Neural cell (in vitro differentiated cells): ENCODE data around the gene PHF23. TPM values are rescaled to one million over a fixed set of nuclear protein-coding genes. Genes with fewer than 3 reads are reported as not detected.

Experiments
- H2AFZ ChIP-seq: fragments of 200-600, 300-800 bp; sonication (generic), shearing (Covaris generic); 2 replicates; pipeline ENCODE4 v1.6.0; 2014; ENCODE audit warnings: low read depth, mild to moderate bottlenecking, antibody characterized with exemption, low read length, moderate library complexity
- H3F3A ChIP-seq: fragments of 200-600 bp; shearing (Covaris generic); 2 replicates; pipeline ENCODE4 v1.6.1; 2016; ENCODE audit warnings: mild to moderate bottlenecking, moderate library complexity, mixed read lengths, antibody characterized with exemption, low read length; ENCODE audit not compliant: insufficient read depth, poor library complexity, severe bottlenecking
- H3K27ac ChIP-seq: fragments of 200-600, 300-800 bp; sonication (generic), shearing (Covaris generic); 2 replicates; pipeline ENCODE4 v1.5.1; 2014; ENCODE audit warnings: mild to moderate bottlenecking, low read length, moderate library complexity
- H3K27me3 ChIP-seq: fragments of 300-800, 200-600 bp; sonication (generic), shearing (Covaris generic); 2 replicates; pipeline ENCODE4 v1.6.0; 2014; ENCODE audit warnings: mild to moderate bottlenecking, low read depth, low read length, moderate library complexity; ENCODE audit not compliant: insufficient read depth
- H3K36me3 ChIP-seq: fragments of 300-800, 200-600 bp; sonication (generic), shearing (Covaris generic); 2 replicates; pipeline ENCODE4 v1.5.1; 2014; ENCODE audit warnings: mild to moderate bottlenecking, antibody characterized with exemption, low read length, moderate library complexity; ENCODE audit not compliant: insufficient read depth
- H3K4me2 ChIP-seq: fragments of 300-800, 200-600 bp; sonication (generic), shearing (Covaris generic); 2 replicates; pipeline ENCODE4 v1.6.0; 2014; ENCODE audit warnings: mild to moderate bottlenecking, low read length
- H3K4me3 ChIP-seq: fragments of 300-800, 200-600 bp; sonication (generic), shearing (Covaris generic); 2 replicates; pipeline ENCODE4 v1.5.1; 2014; ENCODE audit warnings: mild to moderate bottlenecking, low read length, moderate library complexity
- H3K79me2 ChIP-seq: fragments of 200-600 bp; shearing (Covaris generic); replicated peaks from 2 replicates; pipeline ENCODE4 v1.6.0; 2014; ENCODE audit warnings: mild to moderate bottlenecking, low read length, moderate library complexity; ENCODE audit not compliant: insufficient read depth
- H3K9ac ChIP-seq: fragments of 300-800, 200-600 bp; sonication (generic), shearing (Covaris generic); 2 replicates; pipeline ENCODE4 v1.6.1; 2016; ENCODE audit warnings: mild to moderate bottlenecking, low read length, mixed read lengths
- H3K9me2 ChIP-seq: fragments of 200-600 bp; shearing (Covaris generic); 2 replicates; pipeline ENCODE4 v1.6.1; 2016; ENCODE audit warnings: mild to moderate bottlenecking, low read length, mixed read lengths; ENCODE audit not compliant: insufficient read depth
- H3K9me3 ChIP-seq: fragments of 200-600, 300-800 bp; sonication (generic), shearing (Covaris generic); 2 replicates; pipeline ENCODE4 v1.6.1; 2016; ENCODE audit warnings: mild to moderate bottlenecking, mixed run types, low read length, moderate library complexity, mixed read lengths
- H4K20me1 ChIP-seq: fragments of 200-600 bp; shearing (Covaris generic); 2 replicates; pipeline ENCODE4 v1.6.1; 2016; ENCODE audit warnings: mild to moderate bottlenecking, mixed run types; ENCODE audit not compliant: insufficient read depth
- CTCF ChIP-seq: fragments of 450-650 bp; IDR thresholded peaks from 2 replicates; pipeline ENCODE4 v1.5.1; 2014; ENCODE audit warnings: antibody characterized with exemption, mild to moderate bottlenecking, moderate library complexity; ENCODE audit not compliant: poor library complexity, severe bottlenecking
- EP300 ChIP-seq: fragments of 450-650 bp; conservative IDR thresholded peaks from 2 replicates; pipeline ENCODE4 v1.6.1; 2014; ENCODE audit warnings: antibody characterized with exemption, mild to moderate bottlenecking, moderate library complexity; ENCODE audit not compliant: poor library complexity, severe bottlenecking
- EZH2 ChIP-seq: fragments of 200-600, 300-800 bp; shearing (Covaris generic), sonication (generic); IDR thresholded peaks from 2 replicates; pipeline ENCODE4 v1.6.1; 2014; ENCODE audit warnings: antibody characterized with exemption, low read length, borderline replicate concordance, mild to moderate bottlenecking; ENCODE audit not compliant: insufficient read depth, poor library complexity, severe bottlenecking
- MXI1 ChIP-seq: fragments of 450-650 bp; conservative IDR thresholded peaks from 2 replicates; pipeline ENCODE4 v1.6.1; 2014; ENCODE audit warnings: antibody characterized with exemption, mild to moderate bottlenecking; ENCODE audit not compliant: poor library complexity, severe bottlenecking
- POLR2AphosphoS5 ChIP-seq: IDR thresholded peaks from 2 replicates; pipeline ENCODE4 v1.6.1; 2012
- RAD21 ChIP-seq: fragments of 450-650 bp; conservative IDR thresholded peaks from 2 replicates; pipeline ENCODE4 v1.6.1; 2014; ENCODE audit warnings: antibody characterized with exemption, mild to moderate bottlenecking, moderate library complexity
- REST ChIP-seq: IDR thresholded peaks from 2 replicates; pipeline ENCODE4 v1.6.1; 2012; ENCODE audit warnings: borderline replicate concordance
- SMC3 ChIP-seq: fragments of 450-650 bp; conservative IDR thresholded peaks from 2 replicates; pipeline ENCODE4 v1.6.1; 2014; ENCODE audit warnings: antibody characterized with exemption, mild to moderate bottlenecking, moderate library complexity; ENCODE audit not compliant: poor library complexity
- TAF1 ChIP-seq: IDR thresholded peaks from 2 replicates; pipeline ENCODE4 v1.6.1; 2012; ENCODE audit warnings: low read depth
- polyA plus RNA-seq: library from polyadenylated mRNA; depleted of rRNA; stranded (reverse); fragments of >200 nt; gene quantifications from 2 replicates; pipeline ENCODE4 v1.2.3, GENCODE V29; 2014
- small RNA-seq, 3 experiments: library from RNA; depleted of rRNA; stranded (forward); fragments of <200 nt; gene quantifications; one replicate each; pipeline ENCODE3, GENCODE V24; 2012

Gene PHF23
- polyA plus RNA-seq, 1 donor from 2014 or later: 55.7 TPM

- Histone ChIP-seq H3K9me3 (no peaks in the 10 kb centered on the region), H2AFZ (no peak overlapping the region), H3K27me3 (no peaks in the 10 kb centered on the region), H3K27ac (no peak overlapping the region), H3K4me3 (no peak overlapping the region), H4K20me1 (no peaks in the 10 kb centered on the region), H3F3A (no peaks in the 10 kb centered on the region), H3K4me2 (no peak overlapping the region), H3K36me3 (no peaks in the 10 kb centered on the region), H3K9me2 (no peaks in the 10 kb centered on the region), H3K79me2 (no peaks in the 10 kb centered on the region), H3K9ac (no peak overlapping the region)
- no peak for TF ChIP-seq EZH2
- TF ChIP-seq SMC3: no peak
- TF ChIP-seq CTCF: no peak
- TF ChIP-seq RAD21: no peak
- TF ChIP-seq EP300: no peak
- no peak for TF ChIP-seq REST
- no peak for TF ChIP-seq POLR2AphosphoS5
- no peak for TF ChIP-seq TAF1
- no peak for TF ChIP-seq MXI1
Observed at GRCh38 chr17:7186241-7186640, 53.0 kb downstream of the PHF23 start.

Small RNA genes within 50 kb of the gene (small RNA-seq; reads per million reads assigned to genes)
- gene AC120057.4 (0 reads per million in 3 experiments), gene MIR324 (505 to 700 (median 562) reads per million in 3 experiments), gene RF00019 (0 to 1.2 (median 0) reads per million in 3 experiments)

Other genes with a start within 250 kb of the PHF23 start
- not detected in 2 replicates for gene ALOX12, start 243.4 kb downstream of the PHF23 start, polyA plus RNA-seq
- 122 and 136 TPM in 2 replicates for gene RNASEK, start 226.8 kb downstream of the PHF23 start, polyA plus RNA-seq
- not detected in 2 replicates for gene BCL6B, start 216.4 kb downstream of the PHF23 start, polyA plus RNA-seq
- gene SLC16A13, start 203.4 kb downstream of the PHF23 start, polyA plus RNA-seq: 0.90 TPM in 1 of 2 replicates, not detected in the other
- not detected in 2 replicates for gene SLC16A11, start 195.4 kb downstream of the PHF23 start, polyA plus RNA-seq
- gene CLEC10A, start 159.2 kb downstream of the PHF23 start, polyA plus RNA-seq: not detected in 2 replicates
- gene ASGR2, start 124.6 kb downstream of the PHF23 start, polyA plus RNA-seq: not detected in 2 replicates
- 75.6 and 80.2 TPM in 2 replicates for gene ASGR1, start 60.1 kb downstream of the PHF23 start, polyA plus RNA-seq
- gene DLG4, start 19.6 kb downstream of the PHF23 start, polyA plus RNA-seq: 126 and 145 TPM in 2 replicates
- 397 and 483 TPM in 2 replicates for gene ACADVL, start 19.5 kb downstream of the PHF23 start, polyA plus RNA-seq
- 41.1 and 59.2 TPM in 2 replicates for gene DVL2, start 4.9 kb downstream of the PHF23 start, polyA plus RNA-seq
- gene GABARAP, start 3.0 kb upstream of the PHF23 start, polyA plus RNA-seq: 384 and 512 TPM in 2 replicates
- 37.3 and 39.4 TPM in 2 replicates for gene CTDNEP1, start 12.3 kb upstream of the PHF23 start, polyA plus RNA-seq
- 82.7 and 99.5 TPM in 2 replicates for gene ELP5, start 12.8 kb upstream of the PHF23 start, polyA plus RNA-seq
- gene CLDN7, start 23.0 kb upstream of the PHF23 start, polyA plus RNA-seq: 0.27 TPM in 1 of 2 replicates, not detected in the other
- gene SLC2A4, start 42.3 kb upstream of the PHF23 start, polyA plus RNA-seq: not detected in 2 replicates
- 1.8 and 2.1 TPM in 2 replicates for gene YBX2, start 55.2 kb upstream of the PHF23 start, polyA plus RNA-seq
- gene EIF5A, start 68.2 kb upstream of the PHF23 start, polyA plus RNA-seq: 164 and 178 TPM in 2 replicates
- 108 and 116 TPM in 2 replicates for gene GPS2, start 75.9 kb upstream of the PHF23 start, polyA plus RNA-seq
- gene NEURL4, start 89.9 kb upstream of the PHF23 start, polyA plus RNA-seq: 58.4 and 61.0 TPM in 2 replicates
- gene ACAP1, start 97.1 kb upstream of the PHF23 start, polyA plus RNA-seq: 0.66 and 9.2 TPM in 2 replicates
- gene KCTD11, start 112.7 kb upstream of the PHF23 start, polyA plus RNA-seq: 2.8 TPM in 2 replicates
- gene TMEM95, start 115.7 kb upstream of the PHF23 start, polyA plus RNA-seq: not detected in 2 replicates
- 0.83 and 1.5 TPM in 2 replicates for gene TNK1, start 141.6 kb upstream of the PHF23 start, polyA plus RNA-seq
- 15.9 and 25.2 TPM in 2 replicates for gene PLSCR3, start 155.1 kb upstream of the PHF23 start, polyA plus RNA-seq
- 158 and 161 TPM in 2 replicates for gene TMEM256, start 164.6 kb upstream of the PHF23 start, polyA plus RNA-seq
- gene NLGN2, start 168.4 kb upstream of the PHF23 start, polyA plus RNA-seq: 13.8 and 21.5 TPM in 2 replicates
- not detected in 2 replicates for gene SPEM1, start 180.9 kb upstream of the PHF23 start, polyA plus RNA-seq
- gene SPEM2, start 186.2 kb upstream of the PHF23 start, polyA plus RNA-seq: not detected in 2 replicates
- not detected in 2 replicates for gene SPEM3, start 189.4 kb upstream of the PHF23 start, polyA plus RNA-seq
- 0.14 TPM in 1 of 2 replicates, not detected in the other for gene TMEM102, start 196.0 kb upstream of the PHF23 start, polyA plus RNA-seq
- 15.8 and 16.4 TPM in 2 replicates for gene FGF11, start 200.1 kb upstream of the PHF23 start, polyA plus RNA-seq
- 17.9 and 18.2 TPM in 2 replicates for gene CHRNB1, start 205.6 kb upstream of the PHF23 start, polyA plus RNA-seq
- 8.0 and 9.2 TPM in 2 replicates for gene ZBTB4, start 240.2 kb upstream of the PHF23 start, polyA plus RNA-seq
- not detected in 2 replicates for gene SLC35G6, start 242.0 kb upstream of the PHF23 start, polyA plus RNA-seq
- 9.1 and 22.6 TPM in 2 replicates for gene POLR2A, start 244.9 kb upstream of the PHF23 start, polyA plus RNA-seq